HG02885 (cell line): ENCODE results near the gene MT3.

ENCODE experiments used
- ATAC-seq: cut with Tn5 transposase; IDR thresholded peaks from one replicate; pipeline ENCODE4 v1.9.1; 2021; ENCODE audit warnings: mild to moderate bottlenecking; ENCODE audit not compliant: unreplicated experiment, poor library complexity

MT3 gene

DNA sequence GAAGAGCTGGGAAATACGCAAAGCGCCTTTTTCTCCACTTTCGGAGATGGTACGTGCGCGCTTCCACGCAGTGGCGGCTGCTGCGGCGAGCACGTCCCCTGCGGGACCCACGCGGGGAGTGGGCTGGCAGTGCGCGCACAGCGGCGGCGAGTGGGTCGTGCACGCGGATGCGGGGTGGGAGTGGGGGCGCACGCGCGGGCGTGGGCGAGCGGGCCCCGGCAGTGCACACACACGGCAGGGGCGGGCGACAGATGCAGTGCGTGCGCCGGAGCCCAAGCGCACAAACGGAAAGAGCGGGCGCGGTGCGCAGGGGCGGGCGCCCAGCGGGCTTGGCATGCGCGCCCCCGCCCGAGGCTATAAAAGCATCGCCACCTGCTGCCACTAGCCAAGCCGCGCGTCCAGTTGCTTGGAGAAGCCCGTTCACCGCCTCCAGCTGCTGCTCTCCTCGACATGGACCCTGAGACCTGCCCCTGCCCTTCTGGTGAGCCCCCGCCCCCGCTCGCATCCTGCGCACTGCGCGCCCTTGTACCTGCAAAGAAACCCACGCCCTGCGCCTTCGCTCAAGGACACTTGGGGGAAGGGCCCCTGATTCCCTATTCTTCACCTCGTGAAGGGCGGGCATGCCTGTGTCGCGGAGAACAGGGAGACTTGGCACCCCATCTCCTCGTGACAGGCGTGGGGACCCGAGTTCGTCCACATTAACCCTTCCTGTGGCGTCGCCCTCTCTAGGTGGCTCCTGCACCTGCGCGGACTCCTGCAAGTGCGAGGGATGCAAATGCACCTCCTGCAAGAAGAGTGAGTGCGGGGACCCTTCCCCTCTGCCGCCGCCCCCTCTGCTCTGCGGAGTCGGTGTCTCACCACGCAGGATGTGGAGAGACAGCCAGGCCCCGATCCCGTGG, at the start of gene MT3:
TSS of gene MT3 (plus strand) at position 388 of the 899 bp plus-strand sequence. CDS start at position 451, 63 bp downstream.
- no peak for ATAC-seq

- ATAC-seq, result no peak
Observed at GRCh38 chr16:56539656-56540055, 49.7 kb upstream of the MT3 start.

- ATAC-seq, result no peak
Observed at GRCh38 chr16:56542039-56542438, 47.3 kb upstream of the MT3 start.

DNA sequence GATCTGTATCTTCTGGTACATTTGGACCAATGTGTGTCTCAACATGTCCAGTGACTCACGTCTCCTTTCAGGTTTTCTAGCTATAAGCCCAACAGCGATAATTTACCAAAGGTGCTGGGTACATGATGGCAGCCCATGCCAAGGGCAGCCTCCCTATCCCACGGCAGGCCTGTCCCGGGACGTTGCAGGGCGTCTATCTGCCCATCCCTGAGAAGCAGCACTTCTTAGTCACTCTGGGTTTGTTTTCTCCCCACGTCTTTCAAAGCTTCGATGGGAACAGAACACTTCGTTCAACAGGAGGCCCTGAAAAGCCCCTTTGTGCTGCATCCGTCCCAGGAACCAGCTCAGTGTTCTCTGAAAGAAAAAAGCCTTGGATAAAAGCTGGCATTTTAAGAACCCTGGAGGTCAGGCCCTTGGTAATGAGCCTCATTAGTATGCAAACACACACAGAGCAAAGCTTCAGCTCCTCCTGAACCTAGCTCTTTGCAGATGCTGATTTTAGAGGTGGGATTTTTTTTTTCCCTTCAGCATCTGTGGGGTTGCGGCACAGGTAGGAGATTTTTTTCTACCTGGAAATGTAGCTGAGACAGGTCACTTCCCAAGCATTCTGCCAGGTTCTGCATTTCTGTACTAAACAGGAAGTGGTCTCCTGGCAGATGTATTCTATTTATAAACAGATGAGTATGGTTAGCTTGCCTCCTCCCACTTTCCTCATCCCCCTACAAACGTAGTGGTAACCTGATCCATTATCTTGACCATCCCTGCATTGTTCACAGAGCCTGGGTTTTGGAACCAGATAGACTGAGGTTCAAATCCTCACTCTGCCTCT, 42.0 kb upstream of the MT3 start:
- no peak for ATAC-seq

DNA sequence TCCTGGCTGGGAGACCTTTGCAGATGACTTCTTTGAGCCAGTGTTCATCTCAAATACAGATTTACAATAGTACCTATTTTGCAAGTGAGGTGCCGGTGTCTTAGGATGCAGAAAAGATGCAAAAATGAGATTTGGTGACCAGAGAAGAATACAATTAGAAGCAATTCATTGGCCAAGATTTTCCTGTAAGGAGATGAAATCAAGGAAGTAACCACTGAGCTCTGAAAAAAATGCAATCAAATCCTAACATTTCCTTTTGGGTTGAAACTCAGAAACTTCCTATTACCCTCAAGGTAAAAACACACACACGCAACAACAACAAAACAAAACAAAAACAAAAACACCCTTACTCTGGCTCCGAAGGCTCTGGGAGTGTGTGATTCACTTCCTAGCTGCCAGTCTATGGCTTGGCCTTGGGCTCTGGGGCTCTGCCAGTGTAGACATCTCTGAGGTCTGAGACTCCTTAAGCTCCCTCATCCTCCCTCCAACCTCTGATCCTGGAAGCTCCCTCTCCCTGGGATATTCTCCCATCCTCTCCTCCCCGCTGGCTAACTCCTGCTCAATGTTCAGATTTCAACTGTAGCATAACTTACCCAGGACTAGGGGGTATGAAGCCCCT, 41.3 kb upstream of the MT3 start:
- no peak for ATAC-seq

DNA sequence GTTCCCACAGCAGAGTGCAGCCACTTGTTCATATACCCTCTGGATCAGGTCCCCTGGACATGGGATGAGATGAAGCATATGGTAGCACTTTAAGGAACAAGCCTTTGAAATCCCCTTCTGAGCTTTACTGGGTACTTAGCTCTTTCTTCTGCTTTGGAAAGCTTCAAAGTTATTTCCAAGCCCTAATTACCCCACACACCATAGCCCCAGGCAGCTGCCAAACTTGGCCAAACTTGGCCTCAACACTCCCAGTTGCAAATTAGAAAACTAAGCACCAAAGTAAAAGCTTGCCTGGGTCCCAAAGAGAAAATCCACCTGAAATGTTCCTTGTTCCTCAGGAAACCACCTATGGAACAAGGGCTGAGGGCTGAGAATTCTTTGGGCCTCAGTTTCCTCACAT, 40.2 kb upstream of the MT3 start:
- no peak for ATAC-seq

DNA sequence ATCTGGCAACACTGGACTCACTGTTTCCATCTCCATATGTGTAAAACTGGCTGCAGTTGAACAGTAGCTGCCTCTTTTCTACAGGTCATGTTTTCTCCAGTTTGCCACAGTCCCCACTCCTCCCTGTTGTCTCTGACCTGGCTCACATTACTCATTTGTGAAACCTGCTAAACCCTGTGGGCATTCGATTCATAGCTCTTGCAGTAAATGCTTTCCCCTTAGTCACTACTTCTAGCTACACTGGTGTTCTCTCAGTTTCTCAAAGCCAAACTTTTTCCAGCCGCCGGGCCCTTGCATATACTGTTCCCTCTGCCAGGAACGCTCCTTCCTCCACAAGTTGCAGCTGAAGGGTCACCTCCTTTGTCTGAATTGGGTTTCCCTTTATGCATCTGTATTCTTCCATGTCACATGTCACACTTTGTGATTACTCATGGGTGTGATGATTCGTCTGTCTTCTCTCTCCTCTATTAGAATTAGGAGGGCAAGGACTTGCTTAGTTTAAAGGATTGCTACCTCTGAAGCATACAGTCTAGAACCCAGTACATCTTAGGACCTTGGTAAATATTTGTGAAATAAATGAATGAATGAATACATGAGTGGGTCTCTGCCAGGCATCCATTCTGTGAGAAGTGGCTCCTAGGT, 39.5 kb upstream of the MT3 start:
- no peak for ATAC-seq

GRCh38 chr16:56551796-56552738, 37.3 kb upstream of the MT3 start:
- ATAC-seq, result no peak

- ATAC-seq, result no peak
Observed at GRCh38 chr16:56554441-56554840, 34.9 kb upstream of the MT3 start.

GRCh38 chr16:56558024-56558747, 31.1 kb upstream of the MT3 start:
- no peak for ATAC-seq

DNA sequence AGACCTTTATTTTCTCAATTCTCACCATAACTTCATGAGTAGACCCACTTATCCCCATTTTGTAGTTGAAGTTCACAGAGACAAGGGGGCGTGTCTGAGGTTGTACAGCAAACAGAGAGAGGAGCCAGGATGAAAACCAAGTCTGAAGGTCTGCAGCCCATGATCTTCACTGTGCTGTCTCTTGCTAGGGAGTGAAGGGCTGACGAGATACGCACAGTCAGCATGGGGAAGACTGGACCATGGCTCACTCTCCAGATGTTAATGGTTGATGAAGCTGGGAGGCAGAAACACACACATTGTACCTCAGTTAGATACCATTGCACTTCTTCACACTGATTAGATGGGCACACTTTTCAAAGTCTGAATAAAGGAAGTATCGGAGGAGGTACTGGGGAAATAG, 30.2 kb upstream of the MT3 start:
- no peak for ATAC-seq

DNA sequence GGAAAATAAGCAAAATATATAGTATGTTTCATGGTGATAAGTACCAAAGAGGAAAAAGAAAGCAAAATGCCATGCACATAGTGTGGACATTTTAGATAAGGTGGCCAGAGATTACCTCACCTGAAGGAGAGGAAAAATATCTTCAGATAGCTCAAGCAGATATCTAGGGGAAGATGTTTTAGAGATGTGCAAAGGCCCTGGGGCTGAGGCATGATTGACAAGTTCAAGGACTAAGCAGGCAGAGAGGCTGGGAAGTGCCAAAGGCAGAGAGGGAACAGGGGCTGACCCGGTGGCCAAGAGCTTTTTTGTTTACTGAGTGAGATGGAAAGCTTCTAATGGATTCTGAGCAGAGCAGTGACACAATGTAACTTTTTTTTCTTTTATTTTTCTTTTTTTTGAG, 28.9 kb upstream of the MT3 start:
- ATAC-seq, result no peak

GRCh38 chr16:56561126-56561525, 28.2 kb upstream of the MT3 start:
- ATAC-seq, result no peak

DNA sequence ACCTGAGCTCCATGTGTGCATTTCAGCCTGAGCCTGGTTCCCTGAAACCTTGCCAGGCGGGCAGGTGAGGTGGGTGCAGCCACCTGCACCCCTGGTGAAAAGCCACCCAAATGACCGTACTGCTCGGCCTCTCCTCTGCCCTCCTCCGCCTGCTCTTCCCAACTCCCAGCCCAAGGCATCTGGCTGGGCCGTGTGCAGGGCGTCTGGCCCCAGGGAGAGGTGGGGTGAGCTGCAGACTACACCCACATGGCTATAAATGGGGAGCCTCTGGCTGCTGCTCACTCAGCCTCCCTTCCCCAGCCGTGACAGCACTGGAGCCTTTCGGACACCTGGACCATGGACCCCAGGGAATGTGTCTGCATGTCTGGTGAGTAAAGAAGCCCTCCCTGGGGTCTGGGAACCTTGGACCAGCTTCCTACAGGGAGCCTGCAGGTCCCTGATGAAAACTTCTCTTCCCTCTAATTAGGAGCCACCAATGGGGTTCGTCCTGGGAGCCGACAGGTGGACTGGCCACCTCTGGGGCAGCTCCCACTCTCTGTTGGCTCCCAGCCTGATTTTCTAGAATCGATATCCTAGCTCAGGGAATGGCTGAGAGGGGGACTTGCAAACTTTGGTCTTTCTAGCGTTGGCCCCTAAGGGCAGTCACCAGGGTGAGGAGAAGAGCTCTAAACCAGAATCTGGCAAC, 24.4 kb upstream of the MT3 start, which contains the start of gene MT4:
TSS of gene MT4 (plus strand) at position 281 of the 685 bp plus-strand sequence. CDS start at position 337, 56 bp downstream.
- no peak for ATAC-seq

GRCh38 chr16:56569971-56570370, 19.4 kb upstream of the MT3 start:
- ATAC-seq, result no peak

DNA sequence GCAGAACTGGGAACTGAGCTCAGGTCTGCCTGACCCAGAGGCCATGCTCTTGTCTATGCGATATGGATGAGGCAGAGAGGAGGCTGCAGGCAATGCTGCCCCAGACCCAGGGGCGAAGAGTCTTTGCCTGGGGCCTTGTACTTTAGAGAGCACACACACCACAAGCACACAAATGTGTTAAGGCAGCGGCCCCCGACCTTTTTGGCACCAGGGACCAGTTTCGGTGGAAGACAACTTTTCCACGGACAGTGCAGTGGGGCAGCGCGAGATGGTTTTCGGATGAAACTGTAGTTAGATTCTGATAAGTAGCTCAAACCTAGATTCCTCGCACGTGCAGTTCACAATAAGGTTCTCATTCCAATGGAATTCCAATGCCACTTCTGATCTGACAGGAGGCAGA, 17.8 kb upstream of the MT3 start:
- ATAC-seq, result no peak

- no peak for ATAC-seq
Observed at GRCh38 chr16:56574625-56575024, 14.7 kb upstream of the MT3 start.
